Breast epithelium (tissue), 3 donors: Measurements from ENCODE around the gene TIAM1.

Source experiments
- CTCF ChIP-seq, 3 donors: fragments of 450-650 bp; IDR thresholded peaks; one replicate each; pipeline ENCODE4 v1.5.1; 2016 to 2017; ENCODE audit warnings: antibody characterized with exemption in 3 of 3, mild to moderate bottlenecking in 3 of 3, moderate library complexity in 3 of 3
- POLR2A ChIP-seq: fragments of 450-650 bp; IDR thresholded peaks from one replicate; pipeline ENCODE4 v1.6.1; 2016; ENCODE audit warnings: antibody characterized with exemption, mild to moderate bottlenecking, moderate library complexity
- POLR2AphosphoS5 ChIP-seq, 3 donors: sonication (generic); formaldehyde crosslinking; IDR thresholded peaks; one replicate each; pipeline ENCODE4 v1.6.1; 2017; ENCODE audit warnings: antibody characterized with exemption in 3 of 3

DNA sequence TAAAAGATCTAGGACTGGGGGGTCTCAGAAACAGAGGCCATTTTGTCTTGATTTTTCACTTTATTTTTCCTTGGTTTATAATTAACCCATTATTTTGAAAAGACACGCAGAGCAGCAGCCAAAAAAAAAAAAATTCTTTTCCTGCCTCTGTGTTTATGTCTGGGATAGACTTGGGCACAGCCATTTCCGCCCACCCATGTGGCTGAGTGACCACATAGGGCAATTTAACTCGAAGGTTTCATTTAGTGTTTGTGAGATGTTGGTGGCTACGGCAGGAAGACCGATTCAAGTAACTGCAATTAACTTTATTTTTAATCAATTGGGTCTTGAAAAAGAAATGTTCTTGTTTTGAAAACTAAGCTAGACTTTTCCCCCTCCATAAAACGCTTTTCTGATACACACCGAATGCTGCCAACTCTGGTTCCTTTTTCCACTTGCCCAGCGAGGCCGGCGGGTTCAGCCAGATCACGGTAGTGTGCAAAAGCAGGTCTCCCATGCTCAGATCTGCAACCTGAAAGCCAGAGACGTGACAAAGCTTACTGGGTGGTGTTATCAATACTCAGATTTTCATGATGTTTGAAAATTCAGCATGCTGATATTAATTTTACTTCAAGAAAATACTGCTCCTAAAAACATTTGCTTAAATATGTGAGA lies 208.4 kb downstream of the TIAM1 start:
- TF ChIP-seq POLR2A (no peak), CTCF (IDR thresholded peaks at IDR 0.05) (no peak), POLR2AphosphoS5 (IDR thresholded peaks at IDR 0.05) (no peak)
